ENCODE measurements around the gene ARHGEF4. TPM values are rescaled to one million over a fixed set of nuclear protein-coding genes. Genes with fewer than 3 reads are reported as not detected.

The ARHGEF4 gene
- total and polyA plus RNA-seq, 3 experiments from 2014 or later: 0.51 to 5.3 (median 1.2) TPM

GRCh38 chr2:131006561-131006960, 169.8 kb downstream of the ARHGEF4 start:
- Histone ChIP-seq H3K9me3 (ENCODE audit: low read length) (no peaks in the 10 kb centered on the region), H3K27me3 (ENCODE audit: insufficient read depth, low read length, poor library complexity, severe bottlenecking) (no peaks in the 10 kb centered on the region), H3K4me3 (ENCODE audit: low read length) (no peak overlapping the region), H3K36me3 (ENCODE audit: insufficient read depth, low read length) (no peaks in the 10 kb centered on the region), H3K27ac (ENCODE audit: low read depth, low read length) (no peak overlapping the region), H3K4me1 (ENCODE audit: insufficient read depth, low read length) (peaks cover 19% of the 10 kb centered on the region)
- H3K27ac Mint-ChIP-seq: no peak overlapping the region
- no peak overlapping the region for H3K4me3 Mint-ChIP-seq
- peaks cover 28 to 29% (median 29%) of the 10 kb centered on the region in 3 donors for H3K4me1 Mint-ChIP-seq
- DNase-seq: no peak
- CTCF ChIA-PET: interaction anchor here (1.3 kb wide), 1 partner anchor 209 kb away, joined by 3 read pairs; no protein-coding TSS in a partner anchor
- H3K36me3 Mint-ChIP-seq: no peaks in the 10 kb centered on the region
- peaks cover 1 to 8% of the 10 kb centered on the region in 2 donors for H3K27me3 Mint-ChIP-seq
- POLR2A ChIA-PET: no interaction called here
- no peaks in the 10 kb centered on the region for H3K9me3 Mint-ChIP-seq

- Histone ChIP-seq H3K4me3 (ENCODE audit: low read length) (no peak overlapping the region), H3K36me3 (ENCODE audit: insufficient read depth, low read length) (no peaks in the 10 kb centered on the region), H3K9me3 (ENCODE audit: low read length) (no peaks in the 10 kb centered on the region), H3K27me3 (ENCODE audit: insufficient read depth, low read length, poor library complexity, severe bottlenecking) (no peaks in the 10 kb centered on the region), H3K27ac (ENCODE audit: low read depth, low read length) (no peak overlapping the region), H3K4me1 (ENCODE audit: insufficient read depth, low read length) (peaks cover 20% of the 10 kb centered on the region)
- DNase-seq: no peak
- POLR2A ChIA-PET: no interaction called here
- Mint-ChIP-seq H3K9me3 (no peaks in the 10 kb centered on the region), H3K27me3 (peaks cover 0 to 5% of the 10 kb centered on the region in 2 donors), H3K4me1 (peaks cover 34 to 37% (median 36%) of the 10 kb centered on the region in 3 donors), H3K36me3 (peaks cover 0 to 8% (median 0%) of the 10 kb centered on the region in 3 donors), H3K27ac (peak overlapping the region in 1 of 8 donors; percentile 40), H3K4me3 (no peak overlapping the region)
- CTCF ChIA-PET: no interaction called here
These were observed 172.3 kb downstream of the ARHGEF4 start for GRCh38 chr2:131008967-131009366.

- Histone ChIP-seq H3K27ac (ENCODE audit: low read depth, low read length) (no peak overlapping the region), H3K4me3 (ENCODE audit: low read length) (no peak overlapping the region), H3K9me3 (ENCODE audit: low read length) (no peaks in the 10 kb centered on the region), H3K27me3 (ENCODE audit: insufficient read depth, low read length, poor library complexity, severe bottlenecking) (no peaks in the 10 kb centered on the region), H3K4me1 (ENCODE audit: insufficient read depth, low read length) (peaks cover 20% of the 10 kb centered on the region), H3K36me3 (ENCODE audit: insufficient read depth, low read length) (no peaks in the 10 kb centered on the region)
- no peaks in the 10 kb centered on the region for H3K9me3 Mint-ChIP-seq
- ChIA-PET POLR2A (interaction anchor here (0.8 kb wide), 1 partner anchor 32 kb away, joined by 3 read pairs; no protein-coding TSS in a partner anchor), CTCF (no interaction called here)
- peak in 2 of 5 donors; percentile 5 to 33 for DNase-seq
- H3K27ac Mint-ChIP-seq: peak overlapping the region; percentile 18 to 89 (median 72)
- H3K4me1 Mint-ChIP-seq: peaks cover 34 to 37% (median 36%) of the 10 kb centered on the region in 3 donors
- H3K36me3 Mint-ChIP-seq: peaks cover 0 to 8% (median 0%) of the 10 kb centered on the region in 3 donors
- H3K27me3 Mint-ChIP-seq: peaks cover 0 to 6% of the 10 kb centered on the region in 2 donors
- H3K4me3 Mint-ChIP-seq: peak overlapping the region in 6 of 7 donors; percentile 41 to 80 (median 66)
These were observed 173.2 kb downstream of the ARHGEF4 start for GRCh38 chr2:131009713-131010475.

DNA sequence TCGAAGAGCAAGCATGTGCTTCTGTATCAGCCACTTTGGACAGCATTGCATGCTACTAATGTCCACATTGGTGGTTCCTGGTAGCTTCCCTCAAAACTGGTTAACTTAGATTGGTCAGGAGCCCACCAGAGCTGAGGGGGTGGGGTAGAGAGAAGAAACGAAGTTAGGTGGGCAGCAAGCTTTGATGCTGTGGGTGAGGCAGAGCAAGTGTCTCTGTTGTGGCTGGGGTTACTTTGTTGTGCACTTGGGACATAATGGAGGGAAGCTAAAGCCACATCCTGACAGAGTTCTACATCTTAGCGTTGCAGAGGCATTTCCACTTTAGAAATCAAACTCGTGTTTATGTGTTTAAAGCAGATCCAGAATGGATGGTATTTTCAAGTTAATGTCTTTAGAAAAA, 173.9 kb downstream of the ARHGEF4 start:
- H3K4me1 Mint-ChIP-seq: peaks cover 34 to 37% (median 36%) of the 10 kb centered on the region in 3 donors
- CTCF ChIA-PET: no interaction called here
- no peaks in the 10 kb centered on the region for H3K9me3 Mint-ChIP-seq
- Histone ChIP-seq H3K27me3 (ENCODE audit: insufficient read depth, low read length, poor library complexity, severe bottlenecking) (no peaks in the 10 kb centered on the region), H3K9me3 (ENCODE audit: low read length) (no peaks in the 10 kb centered on the region), H3K36me3 (ENCODE audit: insufficient read depth, low read length) (no peaks in the 10 kb centered on the region), H3K4me3 (ENCODE audit: low read length) (no peak overlapping the region), H3K4me1 (ENCODE audit: insufficient read depth, low read length) (peaks cover 20% of the 10 kb centered on the region), H3K27ac (ENCODE audit: low read depth, low read length) (no peak overlapping the region)
- POLR2A ChIA-PET: interaction anchor here (0.8 kb wide), 1 partner anchor 31 kb away, joined by 3 read pairs; no protein-coding TSS in a partner anchor
- H3K27ac Mint-ChIP-seq: peak overlapping the region; percentile 34 to 89 (median 76)
- H3K4me3 Mint-ChIP-seq: peak overlapping the region; percentile 41 to 80 (median 62)
- H3K27me3 Mint-ChIP-seq: peaks cover 0 to 7% of the 10 kb centered on the region in 2 donors
- DNase-seq: peak in 2 of 5 donors; percentile 61 to 68
- H3K36me3 Mint-ChIP-seq: peaks cover 0 to 8% (median 0%) of the 10 kb centered on the region in 3 donors

GRCh38 chr2:131011486-131011885, 174.8 kb downstream of the ARHGEF4 start:
- ChIA-PET POLR2A (interaction anchor here (0.6 kb wide), 1 partner anchor 82 kb away, joined by 3 read pairs; the partner anchor contains the start of gene FAM168B), CTCF (no interaction called here)
- H3K27ac Mint-ChIP-seq: peak overlapping the region in 2 of 8 donors; percentile 2 to 53

DNA sequence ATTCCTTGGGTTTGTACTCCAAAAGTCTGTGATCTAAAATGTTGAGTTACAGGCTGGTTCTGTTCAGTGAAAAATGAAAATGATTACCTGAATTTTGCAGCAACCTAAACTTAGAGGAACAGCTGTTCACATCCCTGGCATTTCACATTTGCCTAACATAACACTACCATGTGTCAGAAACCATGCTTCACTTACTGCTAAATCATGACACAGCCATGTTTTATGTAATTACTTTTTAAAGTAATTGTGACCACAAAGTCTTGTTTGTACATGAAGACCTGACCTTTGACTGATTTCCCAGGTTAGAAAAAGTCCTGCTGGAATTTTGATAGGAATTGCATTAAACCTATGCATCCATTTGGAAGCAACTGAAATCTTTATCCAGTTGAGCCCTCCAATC, 177.4 kb downstream of the ARHGEF4 start:
- Mint-ChIP-seq H3K9me3 (no peaks in the 10 kb centered on the region), H3K27me3 (peaks cover 0 to 8% of the 10 kb centered on the region in 2 donors), H3K27ac (no peak overlapping the region), H3K4me1 (peaks cover 30 to 32% (median 31%) of the 10 kb centered on the region in 3 donors), H3K36me3 (peaks cover 0 to 8% (median 0%) of the 10 kb centered on the region in 3 donors), H3K4me3 (no peak overlapping the region)
- ChIA-PET POLR2A (no interaction called here), CTCF (no interaction called here)
- Histone ChIP-seq H3K9me3 (ENCODE audit: low read length) (no peaks in the 10 kb centered on the region), H3K36me3 (ENCODE audit: insufficient read depth, low read length) (no peaks in the 10 kb centered on the region), H3K27me3 (ENCODE audit: insufficient read depth, low read length, poor library complexity, severe bottlenecking) (no peaks in the 10 kb centered on the region), H3K27ac (ENCODE audit: low read depth, low read length) (no peak overlapping the region), H3K4me3 (ENCODE audit: low read length) (no peak overlapping the region), H3K4me1 (ENCODE audit: insufficient read depth, low read length) (peaks cover 20% of the 10 kb centered on the region)
- no peak for DNase-seq

More at GRCh38 chr2:131011486-131011885, 174.8 kb downstream of the ARHGEF4 start:
- Histone ChIP-seq H3K4me3 (ENCODE audit: low read length) (no peak overlapping the region), H3K9me3 (ENCODE audit: low read length) (no peaks in the 10 kb centered on the region), H3K27ac (ENCODE audit: low read depth, low read length) (no peak overlapping the region), H3K36me3 (ENCODE audit: insufficient read depth, low read length) (no peaks in the 10 kb centered on the region), H3K27me3 (ENCODE audit: insufficient read depth, low read length, poor library complexity, severe bottlenecking) (no peaks in the 10 kb centered on the region), H3K4me1 (ENCODE audit: insufficient read depth, low read length) (peaks cover 20% of the 10 kb centered on the region)
- H3K9me3 Mint-ChIP-seq: no peaks in the 10 kb centered on the region
- H3K36me3 Mint-ChIP-seq: peaks cover 0 to 8% (median 0%) of the 10 kb centered on the region in 3 donors
- no peak for DNase-seq
- H3K4me1 Mint-ChIP-seq: peaks cover 34 to 37% (median 36%) of the 10 kb centered on the region in 3 donors
- H3K27me3 Mint-ChIP-seq: peaks cover 0 to 8% of the 10 kb centered on the region in 2 donors
- peak overlapping the region in 3 of 7 donors; percentile 34 to 74 (median 34) for H3K4me3 Mint-ChIP-seq

DNA sequence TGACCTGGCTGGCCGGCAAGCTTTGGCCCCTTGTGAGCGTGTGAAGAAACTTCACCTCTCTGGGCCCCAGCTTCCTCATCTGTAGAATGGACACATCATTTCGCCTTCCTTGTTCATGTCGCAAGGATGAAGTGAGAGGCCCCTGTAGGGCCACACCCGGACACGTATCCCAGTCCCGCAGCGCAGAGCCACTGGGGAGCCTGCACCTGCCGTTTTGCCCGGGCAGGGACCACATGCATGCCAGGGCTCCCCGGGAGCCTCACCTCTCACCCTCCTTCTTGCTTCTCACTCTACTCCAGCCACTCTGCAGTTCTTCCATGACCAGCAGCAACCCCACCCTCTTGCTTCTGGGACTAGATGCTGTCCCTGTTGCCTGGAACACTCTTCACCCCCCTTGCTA, 179.1 kb downstream of the ARHGEF4 start:
- Mint-ChIP-seq H3K4me1 (peaks cover 14 to 16% (median 15%) of the 10 kb centered on the region in 3 donors), H3K27ac (no peak overlapping the region), H3K9me3 (no peaks in the 10 kb centered on the region), H3K4me3 (no peak overlapping the region), H3K27me3 (peaks cover 0 to 9% of the 10 kb centered on the region in 2 donors), H3K36me3 (peaks cover 0 to 8% (median 0%) of the 10 kb centered on the region in 3 donors)
- Histone ChIP-seq H3K27me3 (ENCODE audit: insufficient read depth, low read length, poor library complexity, severe bottlenecking) (no peaks in the 10 kb centered on the region), H3K4me1 (ENCODE audit: insufficient read depth, low read length) (peaks cover 9% of the 10 kb centered on the region), H3K36me3 (ENCODE audit: insufficient read depth, low read length) (no peaks in the 10 kb centered on the region), H3K9me3 (ENCODE audit: low read length) (no peaks in the 10 kb centered on the region), H3K4me3 (ENCODE audit: low read length) (no peak overlapping the region), H3K27ac (ENCODE audit: low read depth, low read length) (no peak overlapping the region)
- POLR2A ChIA-PET: no interaction called here
- DNase-seq: no peak
- CTCF ChIA-PET: no interaction called here
